DOHH2 (cell line): ENCODE measurements around the gene IGSF6.

Source experiments
- CTCF ChIP-seq: fragments of 200-600 bp; sonication (generic); IDR thresholded peaks from one replicate; pipeline ENCODE4 v1.5.1; 2014; ENCODE audit warnings: antibody characterized with exemption, mild to moderate bottlenecking, low read depth, low read length; ENCODE audit not compliant: poor library complexity, severe bottlenecking
- EZH2phosphoT487 ChIP-seq: fragments of 200-600 bp; sonication (generic); IDR thresholded peaks from 2 replicates; pipeline ENCODE4 v1.6.1; 2017; ENCODE audit warnings: borderline replicate concordance, mild to moderate bottlenecking, antibody characterized with exemption, low read length, moderate library complexity, mixed read lengths

- TF ChIP-seq CTCF (no peak), EZH2phosphoT487 (no peak)
These were observed 27.4 kb downstream of the IGSF6 start for GRCh38 chr16:21625026-21625425.
